Measurements from ENCODE around the gene PRKRA.

GRCh38 chr2:178403671-178404306, 47.2 kb downstream of the PRKRA start:
- TF ChIP-seq CTCF (IDR thresholded peaks at IDR 0.05 in 8 of 11, conservative IDR thresholded peaks at IDR 0.05 in 3 of 11): no peak
- no peak for TF ChIP-seq POLR2A (IDR thresholded peaks at IDR 0.05)
- no peak for TF ChIP-seq POLR2AphosphoS5 (IDR thresholded peaks at IDR 0.05)

All from spleen (tissue), 7 donors.